A549 treated with Hydrocortisone at 1 μM for 4 hours (cell line): Measurements from ENCODE around the gene SULT1C4. TPM values are rescaled to one million over a fixed set of nuclear protein-coding genes. Genes with fewer than 3 reads are reported as not detected.

ENCODE experiments used
- total RNA-seq: library from RNA; stranded (reverse); fragments of 200-300 nt; extraction: Qiagen RNA extraction; gene quantifications from 5 replicates; pipeline ENCODE4 v1.2.3, GENCODE V29; 2022

The SULT1C4 gene
- total RNA-seq, result 0.07 TPM in 1 of 5 replicates, not detected in the others

DNA sequence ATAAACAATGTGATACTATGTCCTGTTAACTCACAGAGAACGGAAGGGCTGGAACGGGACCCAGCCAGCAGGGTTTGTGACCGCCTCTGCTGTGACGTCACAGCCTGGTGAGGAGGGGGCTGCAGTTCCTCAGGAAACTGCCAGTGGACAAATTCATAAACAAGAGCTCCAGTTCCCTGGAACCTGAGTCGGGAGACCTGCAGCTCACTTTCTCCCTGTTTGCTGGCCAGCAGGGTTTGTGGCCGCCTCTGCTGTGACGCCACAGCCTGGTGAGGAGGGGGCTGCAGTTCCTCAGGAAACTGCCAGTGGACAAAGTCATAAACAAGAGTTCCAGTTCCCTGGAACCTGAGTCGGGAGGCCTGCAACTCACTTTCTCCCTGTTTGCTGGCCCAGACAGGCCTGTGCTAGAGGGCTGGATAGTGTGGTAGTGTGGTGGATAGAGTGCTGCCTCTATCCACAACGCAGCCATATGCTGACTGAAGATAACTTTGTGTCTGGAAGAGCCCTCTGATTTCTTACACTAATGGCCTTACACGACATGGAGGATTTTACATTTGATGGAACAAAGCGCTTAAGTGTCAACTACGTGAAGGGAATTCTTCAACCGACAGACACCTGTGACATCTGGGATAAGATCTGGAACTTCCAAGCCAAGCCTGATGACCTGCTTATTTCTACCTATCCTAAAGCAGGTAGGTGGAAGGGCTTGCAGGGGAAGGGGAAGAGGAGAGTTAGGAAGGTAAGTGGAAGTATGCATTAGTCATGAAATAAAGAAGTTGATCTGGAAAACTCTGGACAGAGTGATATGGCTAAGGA, at the start of gene SULT1C4:
Gene SULT1C4, plus strand, starts transcription at position 140 of the 816 bp plus-strand sequence. Its CDS starts 384 bp downstream, at position 524.

Other genes starting within 250 kb of the SULT1C4 start
- not detected in 5 replicates for gene SULT1C3, start 138.0 kb upstream of the SULT1C4 start, total RNA-seq
- gene SULT1C2, start 89.1 kb upstream of the SULT1C4 start, total RNA-seq, result 0.36 to 0.78 TPM (median 0.43 TPM) in 5 replicates
- gene GCC2, start 71.3 kb downstream of the SULT1C4 start, total RNA-seq, result 9.8 to 18.1 TPM (median 14.3 TPM) in 5 replicates
- gene LIMS1, start 156.5 kb downstream of the SULT1C4 start, total RNA-seq, result 42.9 to 67.5 TPM (median 60.8 TPM) in 5 replicates